ENCODE measurements around the gene KLK15. TPM values are rescaled to one million over a fixed set of nuclear protein-coding genes. Genes with fewer than 3 reads are reported as not detected.

KLK15 gene
- total RNA-seq, 1 donor from 2014 or later = not detected

GRCh38 chr19:50843701-50844221 is 10.4 kb upstream of the KLK15 start:
- TF ChIP-seq POLR2AphosphoS5 (IDR thresholded peaks at IDR 0.05; ENCODE audit: insufficient read depth in 1 of 2, low read depth in 1 of 2) (no peak), POLR2A (IDR thresholded peaks at IDR 0.05) (no peak), CTCF (IDR thresholded peaks at IDR 0.05) (no peak)
- intact Hi-C loops (cut with DNase I) = no loop called here
- DNase-seq (ENCODE audit: extremely low spot score in 2 of 2) = no peak

GRCh38 chr19:50843205-50843604 is 9.8 kb upstream of the KLK15 start:
- no peak for DNase-seq (ENCODE audit: extremely low spot score in 2 of 2)
- Histone ChIP-seq H3K9me3 (no peaks in the 10 kb centered on the region), H3K4me3 (no peak overlapping the region), H3K36me3 (no peaks in the 10 kb centered on the region), H3K27me3 (no peaks in the 10 kb centered on the region), H3K27ac (no peak overlapping the region), H3K4me1 (no peaks in the 10 kb centered on the region)
- intact Hi-C loops (cut with DNase I) = no loop called here
- TF ChIP-seq POLR2A (IDR thresholded peaks at IDR 0.05) = no peak
- no peak for TF ChIP-seq CTCF (IDR thresholded peaks at IDR 0.05)

More at GRCh38 chr19:50843701-50844221, 10.4 kb upstream of the KLK15 start:
- Histone ChIP-seq H3K4me3 (no peak overlapping the region), H3K4me1 (no peaks in the 10 kb centered on the region), H3K9me3 (no peaks in the 10 kb centered on the region), H3K36me3 (no peaks in the 10 kb centered on the region), H3K27ac (no peak overlapping the region), H3K27me3 (no peaks in the 10 kb centered on the region)

DNA sequence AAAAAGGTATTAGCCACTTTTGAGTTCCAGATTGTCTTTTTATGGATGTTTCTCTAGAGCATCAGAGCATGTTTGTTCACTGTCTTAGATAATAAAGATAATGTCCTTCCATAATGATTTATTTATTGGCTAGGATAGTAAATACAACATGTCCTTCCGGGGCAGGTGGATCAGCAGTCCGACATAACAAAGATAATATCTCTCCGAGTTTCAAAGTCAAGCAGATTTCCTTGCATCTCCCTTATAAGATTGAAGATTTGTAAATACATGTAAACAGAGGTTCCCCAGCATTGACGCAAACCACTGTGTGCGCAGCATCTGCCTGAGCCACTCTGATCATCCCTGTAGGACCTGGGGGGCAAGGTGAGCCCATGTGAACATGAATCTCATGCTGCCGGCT is 8.8 kb upstream of the KLK15 start:
- H3K27me3 ChIP-seq = no peaks in the 10 kb centered on the region
- H3K4me3 ChIP-seq = no peak overlapping the region
- no peak for DNase-seq (ENCODE audit: extremely low spot score in 2 of 2)
- H3K4me1 ChIP-seq = no peaks in the 10 kb centered on the region
- intact Hi-C loops (cut with DNase I) = no loop called here
- no peaks in the 10 kb centered on the region for H3K9me3 ChIP-seq
- H3K36me3 ChIP-seq = no peaks in the 10 kb centered on the region
- H3K27ac ChIP-seq = no peak overlapping the region
- TF ChIP-seq POLR2AphosphoS5 (IDR thresholded peaks at IDR 0.05; ENCODE audit: insufficient read depth in 1 of 2, low read depth in 1 of 2) (no peak), POLR2A (IDR thresholded peaks at IDR 0.05) (no peak), CTCF (IDR thresholded peaks at IDR 0.05) (no peak)

DNA sequence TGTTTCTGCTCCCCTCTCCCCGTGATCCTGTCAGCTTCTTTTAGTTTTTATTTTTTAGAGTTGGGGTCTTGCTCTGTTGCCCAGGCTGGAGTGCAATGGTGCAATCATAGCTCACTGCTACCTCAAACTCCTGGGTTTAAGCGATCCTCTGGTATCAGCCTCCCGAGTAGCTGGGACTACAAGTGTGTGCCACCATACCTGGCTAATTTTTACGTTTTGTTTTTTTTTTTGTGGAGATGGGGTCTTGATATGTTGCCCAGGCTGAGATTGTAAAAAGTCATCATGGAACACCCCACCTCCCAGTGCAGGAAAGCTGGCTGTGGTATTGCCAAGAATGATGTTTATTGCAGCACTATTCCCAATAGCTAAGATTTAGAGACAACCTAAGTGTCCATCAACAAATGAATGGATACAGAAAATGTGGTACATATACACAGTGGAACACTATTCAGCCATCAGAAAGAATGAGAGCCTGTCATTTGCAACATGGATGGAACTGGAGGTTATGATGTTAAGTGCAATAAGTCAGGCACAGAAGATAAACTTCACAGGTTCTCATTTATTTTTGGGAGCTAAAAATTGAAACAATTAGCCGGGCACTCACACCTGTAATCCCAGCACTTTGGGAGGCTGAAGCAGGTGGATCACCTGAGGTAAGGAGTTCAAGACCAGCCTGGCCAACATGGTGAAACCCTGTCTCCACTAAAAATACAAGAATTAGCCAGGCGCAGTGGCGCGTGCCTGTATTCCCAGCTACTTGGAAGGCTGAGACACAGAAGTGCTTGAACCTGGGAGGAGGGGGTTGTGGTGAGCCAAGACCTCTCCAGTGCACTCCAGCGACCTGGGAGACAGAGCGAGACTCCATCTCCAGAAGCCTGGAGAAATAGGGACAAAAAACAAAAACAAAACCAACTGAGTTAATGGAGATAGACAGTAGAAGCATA is 6.6 kb upstream of the KLK15 start:
- no peaks in the 10 kb centered on the region for H3K27me3 ChIP-seq
- no peak for DNase-seq (ENCODE audit: extremely low spot score in 2 of 2)

More for the DNA sequence above, 6.6 kb upstream of the KLK15 start:
- no peak for TF ChIP-seq POLR2A (IDR thresholded peaks at IDR 0.05)
- TF ChIP-seq CTCF (IDR thresholded peaks at IDR 0.05) = no peak
- no peak for TF ChIP-seq POLR2AphosphoS5 (IDR thresholded peaks at IDR 0.05; ENCODE audit: insufficient read depth in 1 of 2, low read depth in 1 of 2)
- H3K9me3 ChIP-seq = no peaks in the 10 kb centered on the region
- no peak overlapping the region for H3K4me3 ChIP-seq
- no peak overlapping the region for H3K27ac ChIP-seq
- intact Hi-C loops (cut with DNase I) = no loop called here
- H3K36me3 ChIP-seq = no peaks in the 10 kb centered on the region
- H3K4me1 ChIP-seq = peaks cover 15% of the 10 kb centered on the region
